Gastroesophageal sphincter (tissue), 4 donors: Measurements from ENCODE around the gene COL20A1. TPM values are rescaled to one million over a fixed set of nuclear protein-coding genes. Genes with fewer than 3 reads are reported as not detected.

Experiments used
- ATAC-seq: fragments of 150-250 bp; one replicate; pipeline ENCODE4 v1.9.1; 2016; ENCODE audit warnings: mild to moderate bottlenecking, moderate library complexity
- H3K27ac ChIP-seq, 4 donors: fragments of 200-600 bp; sonication (generic) in 3 of 4; 1 replicate in 3 of 4; 2 replicates in 1 of 4; pipeline ENCODE4 v1.5.1; 2016 to 2019
- H3K27me3 ChIP-seq: fragments of 200-600 bp; sonication (generic); one replicate; pipeline ENCODE4 v1.5.1; 2019
- H3K36me3 ChIP-seq, 2 donors: fragments of 200-600 bp; sonication (generic); one replicate each; pipeline ENCODE4 v1.5.1; 2019; ENCODE audit warnings: control low read depth in 1 of 2
- H3K4me1 ChIP-seq, 3 donors: fragments of 200-600 bp; sonication (generic); 1 replicate in 2 of 3; 2 replicates in 1 of 3; pipeline ENCODE4 v1.5.1; 2016 to 2019; ENCODE audit warnings: control low read depth in 2 of 3
- H3K4me3 ChIP-seq, 2 donors: fragments of 200-600 bp; sonication (generic); one replicate each; pipeline ENCODE4 v1.5.1; 2019; ENCODE audit warnings: mild to moderate bottlenecking in 1 of 2, moderate library complexity in 1 of 2
- H3K9me3 ChIP-seq, 3 donors: fragments of 200-600 bp; sonication (generic); one replicate each; pipeline ENCODE4 v1.5.1; 2017 to 2019; ENCODE audit warnings: control low read depth in 2 of 3
- CTCF ChIP-seq, 4 experiments: fragments of 200-600 bp in 2 of 4; fragments of 450-650 bp in 2 of 4; sonication (generic) in 1 of 4; IDR thresholded peaks; one replicate each; pipeline ENCODE4 v1.5.1; 2017 to 2019; ENCODE audit warnings: antibody characterized with exemption in 4 of 4, mild to moderate bottlenecking in 2 of 4, moderate library complexity in 2 of 4
- EP300 ChIP-seq: sonication (generic); formaldehyde crosslinking; IDR thresholded peaks from one replicate; pipeline ENCODE4 v1.6.1; 2017; ENCODE audit warnings: antibody characterized with exemption, mild to moderate bottlenecking
- POLR2A ChIP-seq, 2 donors: fragments of 450-650 bp; IDR thresholded peaks; one replicate each; pipeline ENCODE4 v1.6.1; 2017; ENCODE audit warnings: antibody characterized with exemption in 2 of 2, mild to moderate bottlenecking in 2 of 2, moderate library complexity in 1 of 2
- POLR2AphosphoS5 ChIP-seq: sonication (generic); formaldehyde crosslinking; IDR thresholded peaks from one replicate; pipeline ENCODE4 v1.6.1; 2017; ENCODE audit warnings: antibody characterized with exemption
- WGBS, 2 donors: methylation state at CpG; one replicate each; pipeline ENCODE4 v1.1.5; 2018; ENCODE audit warnings: low coverage in 1 of 2; 5-methylcytosine and 5-hydroxymethylcytosine counted together
- total RNA-seq, 4 donors: library from RNA; depleted of rRNA; stranded (reverse); fragments of >200 nt; gene quantifications; one replicate each; pipeline ENCODE4 v1.1.0, GENCODE V29; 2016

Gene COL20A1
- total RNA-seq, 4 donors from 2014 or later = not detected

GRCh38 chr20:63359937-63360849 lies 67.2 kb downstream of the COL20A1 start:
- peaks cover 96% of the 10 kb centered on the region for H3K27me3 ChIP-seq
- 20% methylated on average over 1 of the region's 38 CpGs for WGBS, 2 donors

GRCh38 chr20:63360850-63361518 lies 68.0 kb downstream of the COL20A1 start, which contains the start of gene CHRNA4:
Gene CHRNA4, minus strand, starts transcription at chr20:63361349. Its CDS starts 184 bp downstream, at chr20:63361165.
- Histone ChIP-seq H3K4me1 (peaks cover 0 to 9% (median 0%) of the 10 kb centered on the region in 3 donors), H3K9me3 (no peaks in the 10 kb centered on the region), H3K36me3 (no peaks in the 10 kb centered on the region), H3K4me3 (peak within 1 kb of the TSS in 1 of 2 donors; percentile 34), H3K27ac (no peak within 1 kb of the TSS), H3K27me3 (peaks cover 96% of the 10 kb centered on the region)
- no peak for TF ChIP-seq POLR2AphosphoS5
- no peak for TF ChIP-seq CTCF (IDR thresholded peaks at IDR 0.05)
- WGBS, 2 donors = 6% methylated on average over 3 of the region's 79 CpGs; no CpG with 5 or more reads in 1 of the 2 donors
- no peak for ATAC-seq

More at GRCh38 chr20:63359937-63360849, 67.2 kb downstream of the COL20A1 start:
- H3K4me1 ChIP-seq = peaks cover 0 to 9% (median 0%) of the 10 kb centered on the region in 3 donors
- H3K4me3 ChIP-seq = peak overlapping the region in 1 of 2 donors; percentile 34
- H3K9me3 ChIP-seq = no peaks in the 10 kb centered on the region
- H3K36me3 ChIP-seq = no peaks in the 10 kb centered on the region
- ATAC-seq = no peak
- H3K27ac ChIP-seq = no peak overlapping the region
- TF ChIP-seq EP300 (no peak), POLR2AphosphoS5 (no peak), POLR2A (IDR thresholded peaks at IDR 0.05) (no peak), CTCF (IDR thresholded peaks at IDR 0.05) (no peak)

- peaks cover 95% of the 10 kb centered on the region for H3K27me3 ChIP-seq
- H3K36me3 ChIP-seq = no peaks in the 10 kb centered on the region
- TF ChIP-seq CTCF (IDR thresholded peaks at IDR 0.05) = no peak
- no peak for TF ChIP-seq POLR2AphosphoS5
- no peak for TF ChIP-seq EP300
- no peak overlapping the region for H3K27ac ChIP-seq
- ATAC-seq = no peak
- 13 to 25% methylated on average over 3 to 17 of the region's 50 CpGs for WGBS, 2 donors
- peaks cover 0 to 9% (median 0%) of the 10 kb centered on the region in 3 donors for H3K4me1 ChIP-seq
- no peak overlapping the region for H3K4me3 ChIP-seq
- no peaks in the 10 kb centered on the region for H3K9me3 ChIP-seq
Measured at GRCh38 chr20:63361519-63362435, 68.8 kb downstream of the COL20A1 start.

GRCh38 chr20:63362436-63363009 lies 69.5 kb downstream of the COL20A1 start:
- peaks cover 99% of the 10 kb centered on the region for H3K27me3 ChIP-seq

More at GRCh38 chr20:63362436-63363009, 69.5 kb downstream of the COL20A1 start:
- ATAC-seq = no peak
- H3K36me3 ChIP-seq = no peaks in the 10 kb centered on the region
- no peak for TF ChIP-seq EP300
- no peak for TF ChIP-seq CTCF (IDR thresholded peaks at IDR 0.05)
- no peak for TF ChIP-seq POLR2AphosphoS5
- TF ChIP-seq POLR2A (IDR thresholded peaks at IDR 0.05) = no peak
- no peak overlapping the region for H3K27ac ChIP-seq
- H3K4me3 ChIP-seq = no peak overlapping the region
- H3K9me3 ChIP-seq = no peaks in the 10 kb centered on the region
- H3K4me1 ChIP-seq = peaks cover 0 to 9% (median 0%) of the 10 kb centered on the region in 3 donors
- 81% methylated on average over 11 of the region's 16 CpGs; no CpG with 5 or more reads in 1 of the 2 donors for WGBS, 2 donors
